Vagina (tissue), 2 donors: ENCODE results near the gene APBA1. TPM values are rescaled to one million over a fixed set of nuclear protein-coding genes. Genes with fewer than 3 reads are reported as not detected.

ENCODE experiments used
- DNase-seq, 2 donors: peaks; one replicate each; pipeline ENCODE4 v3.0.0-alpha.2; 2017; ENCODE audit errors: extremely low spot score in 2 of 2
- H3K27ac ChIP-seq: fragments of 200-600 bp; sonication (generic); one replicate; pipeline ENCODE4 v1.5.1; 2019
- H3K27me3 ChIP-seq: fragments of 200-600 bp; sonication (generic); one replicate; pipeline ENCODE4 v1.5.1; 2019
- H3K36me3 ChIP-seq, 2 donors: fragments of 200-600 bp; sonication (generic); one replicate each; pipeline ENCODE4 v1.5.1; 2017 to 2019
- H3K4me1 ChIP-seq: fragments of 200-600 bp; sonication (generic); one replicate; pipeline ENCODE4 v1.5.1; 2019
- H3K4me3 ChIP-seq, 2 donors: fragments of 200-600 bp; sonication (generic); 1 replicate in 1 of 2; 2 replicates in 1 of 2; pipeline ENCODE4 v1.5.1; 2016 to 2019
- H3K9me3 ChIP-seq: fragments of 200-600 bp; sonication (generic); one replicate; pipeline ENCODE4 v1.5.1; 2019
- POLR2A ChIP-seq, 2 donors: fragments of 450-650 bp; IDR thresholded peaks; one replicate each; pipeline ENCODE4 v1.6.1; 2017; ENCODE audit warnings: antibody characterized with exemption in 2 of 2, mild to moderate bottlenecking in 2 of 2, moderate library complexity in 2 of 2
- POLR2AphosphoS5 ChIP-seq, 2 donors: sonication (generic); formaldehyde crosslinking; IDR thresholded peaks; one replicate each; pipeline ENCODE4 v1.9.0; 2017; ENCODE audit warnings: antibody characterized with exemption in 2 of 2, mild to moderate bottlenecking in 2 of 2, low read depth in 1 of 2; ENCODE audit not compliant: insufficient read depth in 1 of 2
- intact Hi-C: fragments of 100-400 bp; cut with DNase I; formaldehyde crosslinking; loops from one replicate; pipeline ENCODE4 v1.15.1; 2023
- total RNA-seq: library from RNA; depleted of rRNA; stranded (reverse); fragments of >200 nt; gene quantifications from one replicate; pipeline ENCODE4 v1.2.3, GENCODE V29; 2016
- TF ChIP-seq, protein P1 (sequence below), 3 experiments: fragments of 450-650 bp in 2 of 3; fragments of 200-600 bp in 1 of 3; sonication (generic) in 1 of 3; IDR thresholded peaks; one replicate each; pipeline ENCODE4 v1.5.1; 2017 to 2019; ENCODE audit warnings: antibody characterized with exemption in 3 of 3, mild to moderate bottlenecking in 2 of 3, moderate library complexity in 2 of 3

Gene APBA1
- total RNA-seq, 1 donor from 2014 or later = 13.3 TPM

DNA sequence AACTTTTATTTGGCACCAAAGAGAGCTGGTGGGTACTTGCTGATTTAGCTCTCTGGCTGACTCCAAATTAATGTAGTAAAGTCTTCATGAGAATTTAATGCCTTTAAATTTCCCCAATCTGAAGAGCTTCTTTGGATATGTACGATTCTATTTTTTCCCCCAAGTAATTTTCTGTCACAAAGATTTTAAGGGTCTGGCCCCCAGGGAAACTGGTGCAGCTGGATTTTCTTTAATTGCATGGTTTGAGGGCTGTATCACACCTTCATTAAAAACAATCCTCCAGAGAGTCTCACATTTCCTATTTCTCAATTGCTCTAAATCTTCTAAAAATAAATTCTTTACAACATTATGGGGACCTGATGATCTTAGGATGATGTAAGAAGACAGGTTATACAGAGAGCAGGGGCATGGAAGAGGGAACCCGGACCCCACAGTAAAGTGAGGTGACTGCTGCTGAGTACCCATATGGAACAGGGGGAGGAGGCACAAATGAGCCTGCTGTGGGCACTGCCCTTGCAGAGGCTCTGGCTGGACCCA is 188.2 kb downstream of the APBA1 start:
- intact Hi-C loops = no loop called here
- no peak overlapping the region for H3K27ac ChIP-seq
- no peaks in the 10 kb centered on the region for H3K4me1 ChIP-seq
- peak in 1 of 2 donors; percentile 22 for DNase-seq
- H3K4me3 ChIP-seq = no peak overlapping the region
- no peaks in the 10 kb centered on the region for H3K36me3 ChIP-seq
- TF ChIP-seq, protein P1, sequence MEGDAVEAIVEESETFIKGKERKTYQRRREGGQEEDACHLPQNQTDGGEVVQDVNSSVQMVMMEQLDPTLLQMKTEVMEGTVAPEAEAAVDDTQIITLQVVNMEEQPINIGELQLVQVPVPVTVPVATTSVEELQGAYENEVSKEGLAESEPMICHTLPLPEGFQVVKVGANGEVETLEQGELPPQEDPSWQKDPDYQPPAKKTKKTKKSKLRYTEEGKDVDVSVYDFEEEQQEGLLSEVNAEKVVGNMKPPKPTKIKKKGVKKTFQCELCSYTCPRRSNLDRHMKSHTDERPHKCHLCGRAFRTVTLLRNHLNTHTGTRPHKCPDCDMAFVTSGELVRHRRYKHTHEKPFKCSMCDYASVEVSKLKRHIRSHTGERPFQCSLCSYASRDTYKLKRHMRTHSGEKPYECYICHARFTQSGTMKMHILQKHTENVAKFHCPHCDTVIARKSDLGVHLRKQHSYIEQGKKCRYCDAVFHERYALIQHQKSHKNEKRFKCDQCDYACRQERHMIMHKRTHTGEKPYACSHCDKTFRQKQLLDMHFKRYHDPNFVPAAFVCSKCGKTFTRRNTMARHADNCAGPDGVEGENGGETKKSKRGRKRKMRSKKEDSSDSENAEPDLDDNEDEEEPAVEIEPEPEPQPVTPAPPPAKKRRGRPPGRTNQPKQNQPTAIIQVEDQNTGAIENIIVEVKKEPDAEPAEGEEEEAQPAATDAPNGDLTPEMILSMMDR (IDR thresholded peaks at IDR 0.05) = no peak
- TF ChIP-seq POLR2A (IDR thresholded peaks at IDR 0.05) (no peak), POLR2AphosphoS5 (IDR thresholded peaks at IDR 0.05; ENCODE audit: insufficient read depth in 1 of 2, low read depth in 1 of 2) (no peak)
- no peaks in the 10 kb centered on the region for H3K27me3 ChIP-seq
- H3K9me3 ChIP-seq = no peaks in the 10 kb centered on the region

DNA sequence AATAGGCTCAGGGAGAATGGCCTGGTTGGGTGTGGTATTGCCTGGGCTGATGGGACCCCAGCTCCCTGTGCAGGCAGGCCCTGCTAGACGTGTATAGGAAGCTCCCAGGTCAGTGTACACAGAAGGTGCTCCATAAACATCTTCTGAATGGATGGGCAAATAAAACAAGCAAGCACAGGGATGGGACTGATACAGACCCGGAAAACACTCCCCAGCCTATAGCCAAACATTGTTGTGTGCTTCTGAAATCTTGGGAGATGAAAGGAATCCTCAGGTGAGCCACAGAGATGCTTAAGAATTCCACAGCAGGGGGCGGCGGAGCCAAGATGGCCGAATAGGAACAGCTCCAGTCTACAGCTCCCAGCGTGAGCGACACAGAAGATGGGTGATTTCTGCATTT is 195.4 kb downstream of the APBA1 start:
- no peaks in the 10 kb centered on the region for H3K9me3 ChIP-seq
- H3K4me3 ChIP-seq = no peak overlapping the region
- intact Hi-C loops = no loop called here
- H3K27me3 ChIP-seq = no peaks in the 10 kb centered on the region
- no peaks in the 10 kb centered on the region for H3K4me1 ChIP-seq
- H3K27ac ChIP-seq = no peak overlapping the region
- peak in 1 of 2 donors; percentile 43 for DNase-seq
- TF ChIP-seq, protein P1 (IDR thresholded peaks at IDR 0.05) = no peak
- no peak for TF ChIP-seq POLR2AphosphoS5 (IDR thresholded peaks at IDR 0.05; ENCODE audit: insufficient read depth in 1 of 2, low read depth in 1 of 2)
- TF ChIP-seq POLR2A (IDR thresholded peaks at IDR 0.05) = no peak
- no peaks in the 10 kb centered on the region for H3K36me3 ChIP-seq

DNA sequence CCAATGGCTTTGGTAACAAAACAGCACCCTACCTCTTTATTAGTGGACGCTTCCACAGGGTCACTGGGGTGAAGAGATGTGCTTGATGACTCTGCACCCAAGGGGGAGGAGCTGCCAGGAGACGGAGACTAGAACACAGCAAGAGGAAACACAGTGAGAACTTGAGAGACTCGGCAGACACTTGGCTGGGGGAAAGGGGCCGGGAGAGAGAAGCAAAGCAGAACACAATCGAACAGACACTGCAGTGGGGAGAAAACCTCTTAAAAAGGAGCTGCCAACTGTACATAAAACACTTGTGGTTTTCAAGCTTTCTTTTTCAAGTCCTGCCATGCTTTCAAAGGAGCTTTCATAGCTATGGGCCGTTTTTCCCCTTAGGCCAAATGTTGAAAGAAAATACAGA is 196.2 kb downstream of the APBA1 start:
- DNase-seq = no peak
- Histone ChIP-seq H3K4me1 (no peaks in the 10 kb centered on the region), H3K9me3 (no peaks in the 10 kb centered on the region), H3K27me3 (no peaks in the 10 kb centered on the region), H3K36me3 (no peaks in the 10 kb centered on the region), H3K4me3 (no peak overlapping the region), H3K27ac (no peak overlapping the region)
- TF ChIP-seq POLR2AphosphoS5 (IDR thresholded peaks at IDR 0.05; ENCODE audit: insufficient read depth in 1 of 2, low read depth in 1 of 2) = no peak
- no peak for TF ChIP-seq POLR2A (IDR thresholded peaks at IDR 0.05)
- TF ChIP-seq, protein P1 (IDR thresholded peaks at IDR 0.05) = no peak
- intact Hi-C loops = no loop called here

DNA sequence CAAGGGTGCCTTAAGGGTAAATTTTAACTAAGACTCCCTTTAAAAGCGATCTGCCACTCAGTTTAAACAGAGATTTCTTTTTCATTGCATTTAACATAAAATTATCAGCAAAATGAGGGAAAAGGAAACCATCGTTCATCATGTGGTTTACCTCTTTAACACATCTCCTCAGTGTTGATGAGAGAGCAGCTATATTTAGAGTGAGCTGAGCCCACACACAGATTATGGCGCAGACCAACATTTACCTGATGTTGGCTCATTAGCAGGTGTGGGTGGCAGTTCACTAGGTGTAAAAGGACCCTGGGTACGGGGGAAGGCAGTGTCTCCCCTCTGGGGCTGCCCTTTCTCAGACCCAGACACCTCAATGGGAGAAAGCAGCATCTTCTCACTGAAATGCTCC is 197.3 kb downstream of the APBA1 start:
- intact Hi-C loops = no loop called here
- Histone ChIP-seq H3K27ac (no peak overlapping the region), H3K27me3 (no peaks in the 10 kb centered on the region), H3K4me1 (peaks cover 7% of the 10 kb centered on the region), H3K36me3 (no peaks in the 10 kb centered on the region), H3K4me3 (no peak overlapping the region), H3K9me3 (no peaks in the 10 kb centered on the region)
- no peak for TF ChIP-seq POLR2AphosphoS5 (IDR thresholded peaks at IDR 0.05; ENCODE audit: insufficient read depth in 1 of 2, low read depth in 1 of 2)
- TF ChIP-seq, protein P1 (IDR thresholded peaks at IDR 0.05) = no peak
- DNase-seq = no peak

DNA sequence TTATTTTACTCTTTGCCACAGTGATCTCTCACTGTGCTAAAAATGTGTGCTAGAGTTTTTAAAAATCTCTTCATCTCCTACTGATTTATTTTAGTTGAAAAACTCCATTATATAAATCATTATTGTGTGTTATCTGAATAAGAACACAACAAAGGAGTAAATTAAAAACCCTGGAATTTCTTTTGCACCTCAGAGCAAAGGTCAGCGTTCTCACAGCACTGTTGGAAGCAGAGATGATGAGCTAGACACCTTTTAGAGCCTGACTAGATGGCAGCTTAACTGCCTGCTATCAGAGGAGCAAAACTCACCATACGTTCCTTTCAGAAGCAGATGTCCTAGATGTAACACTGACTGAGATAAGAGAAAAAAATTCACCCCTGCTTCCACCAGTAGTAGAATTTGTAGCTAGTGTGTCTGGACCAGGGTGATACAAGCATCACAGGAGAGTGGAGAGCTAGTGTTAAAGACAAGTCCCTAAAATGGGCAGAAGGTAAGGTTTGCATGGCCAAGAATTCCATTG is 200.0 kb downstream of the APBA1 start:
- no peak for DNase-seq
- Histone ChIP-seq H3K27ac (no peak overlapping the region), H3K4me1 (peaks cover 7% of the 10 kb centered on the region), H3K9me3 (no peaks in the 10 kb centered on the region), H3K36me3 (no peaks in the 10 kb centered on the region), H3K4me3 (no peak overlapping the region), H3K27me3 (no peaks in the 10 kb centered on the region)
- intact Hi-C loops = no loop called here
- TF ChIP-seq, protein P1 (IDR thresholded peaks at IDR 0.05) = no peak
- TF ChIP-seq POLR2AphosphoS5 (IDR thresholded peaks at IDR 0.05; ENCODE audit: insufficient read depth in 1 of 2, low read depth in 1 of 2) = no peak
- no peak for TF ChIP-seq POLR2A (IDR thresholded peaks at IDR 0.05)
